Activated CD4-positive, CD25-positive, alpha-beta regulatory T cell (primary cell): ENCODE measurements around the gene GUCY2C.

Experiments used
- DNase-seq, 4 experiments: peaks; one replicate each; lab custom pipeline; 2025; lab: John Stamatoyannopoulos, UW

Gene GUCY2C

GRCh38 chr12:14570231-14570630, 126.2 kb downstream of the GUCY2C start:
- no peak for DNase-seq

GRCh38 chr12:14567351-14568162, 128.8 kb downstream of the GUCY2C start, which contains the start of gene PLBD1:
Gene PLBD1, minus strand, starts transcription at chr12:14567883. Its CDS starts 187 bp downstream, at chr12:14567696.
- no peak for DNase-seq

GRCh38 chr12:14564336-14564959, 132.0 kb downstream of the GUCY2C start:
- DNase-seq, result no peak

GRCh38 chr12:14563046-14563445, 133.4 kb downstream of the GUCY2C start:
- DNase-seq, result no peak
